Caki2 (cell line): ENCODE results near the gene CTXN3. TPM values are rescaled to one million over a fixed set of nuclear protein-coding genes. Genes with fewer than 3 reads are reported as not detected.
"Not testable (repeated sequence)": the region's sequence is repeated elsewhere in the genome, so short reads cannot be mapped to it uniquely, and the experiment has no call there.

ENCODE experiments used
- DNase-seq: peaks from one replicate; pipeline ENCODE4 v3.0.0-alpha.2; 2015; ENCODE audit warnings: low read depth
- in situ Hi-C: cut with HindIII; loops from 2 replicates; pipeline ENCODE4 v1.10.0; 2016; ENCODE audit warnings: low sequenced_read_pairs, low pct_unique_long_range_greater_than_20kb, mixed read lengths
- total RNA-seq: library from RNA; depleted of rRNA; stranded (reverse); fragments of >200 nt; shearing (Covaris generic); gene quantifications from 2 replicates; pipeline ENCODE4 v1.2.3, GENCODE V29; 2014; ENCODE audit warnings: low replicate concordance

CTXN3 gene
- total RNA-seq, 1 experiment from 2014 or later, result not detected

- in situ Hi-C loops, result no loop called here
- no peak for DNase-seq
Measured at GRCh38 chr5:127645300-127645726, 3.6 kb upstream of the CTXN3 start.

DNA sequence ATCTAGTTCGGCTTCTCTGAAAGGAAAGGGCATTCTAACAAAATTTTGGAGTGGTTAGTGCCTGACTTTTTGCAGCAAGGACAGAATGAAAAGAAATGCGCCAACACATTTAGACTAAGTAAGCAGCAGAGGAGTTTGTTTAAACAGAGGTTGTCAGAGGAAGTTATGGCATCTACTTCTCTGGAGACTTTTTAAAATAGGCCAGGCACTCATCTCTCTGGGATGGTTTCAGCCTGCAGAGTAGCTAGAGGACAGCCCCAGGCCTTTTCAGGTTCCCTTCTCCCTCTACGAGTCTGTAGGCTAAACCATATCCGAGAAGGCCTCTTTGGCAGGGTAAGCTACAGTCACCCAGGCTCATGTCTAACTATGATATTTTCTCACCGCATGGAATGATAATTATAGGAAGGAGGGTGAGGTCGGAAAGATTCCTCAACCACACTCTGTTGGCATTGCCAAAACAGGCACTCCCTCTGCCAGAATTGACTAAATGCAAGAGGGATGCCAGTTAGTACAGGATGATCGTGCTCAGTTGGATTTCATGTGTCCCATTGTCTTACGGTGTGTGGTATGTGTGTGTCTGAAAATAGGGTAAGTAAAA, 1.4 kb upstream of the CTXN3 start:
- no peak for DNase-seq
- in situ Hi-C loops, result no loop called here

GRCh38 chr5:127650022-127650421, 1.1 kb downstream of the CTXN3 start:
- no peak for DNase-seq
- in situ Hi-C loops, result no loop called here

DNA sequence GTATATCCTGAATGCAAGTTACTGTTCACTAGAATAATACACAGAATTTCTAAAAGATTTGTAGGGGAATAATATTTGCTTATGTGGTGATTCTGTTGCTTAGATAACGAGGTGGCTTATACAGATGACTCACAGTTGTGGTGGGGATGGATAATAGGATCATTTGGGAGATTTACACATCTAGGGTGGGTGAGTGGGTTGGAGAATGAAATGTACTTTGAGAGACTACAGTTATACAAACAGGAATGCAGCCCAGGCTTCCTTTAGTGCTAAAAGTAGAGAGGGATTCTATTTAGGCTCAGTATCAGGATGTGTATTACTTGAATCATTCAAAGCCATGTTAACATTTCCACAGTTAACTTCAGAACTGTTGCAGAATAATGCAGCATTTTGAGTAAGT, 1.8 kb downstream of the CTXN3 start:
- in situ Hi-C loops, result no loop called here
- no peak for DNase-seq

- in situ Hi-C loops, result no loop called here
- DNase-seq, result no peak
Measured at GRCh38 chr5:127652952-127653611, 4.2 kb downstream of the CTXN3 start.

GRCh38 chr5:127656825-127657224, 7.9 kb downstream of the CTXN3 start:
- in situ Hi-C loops, result no loop called here
- DNase-seq, result no peak

DNA sequence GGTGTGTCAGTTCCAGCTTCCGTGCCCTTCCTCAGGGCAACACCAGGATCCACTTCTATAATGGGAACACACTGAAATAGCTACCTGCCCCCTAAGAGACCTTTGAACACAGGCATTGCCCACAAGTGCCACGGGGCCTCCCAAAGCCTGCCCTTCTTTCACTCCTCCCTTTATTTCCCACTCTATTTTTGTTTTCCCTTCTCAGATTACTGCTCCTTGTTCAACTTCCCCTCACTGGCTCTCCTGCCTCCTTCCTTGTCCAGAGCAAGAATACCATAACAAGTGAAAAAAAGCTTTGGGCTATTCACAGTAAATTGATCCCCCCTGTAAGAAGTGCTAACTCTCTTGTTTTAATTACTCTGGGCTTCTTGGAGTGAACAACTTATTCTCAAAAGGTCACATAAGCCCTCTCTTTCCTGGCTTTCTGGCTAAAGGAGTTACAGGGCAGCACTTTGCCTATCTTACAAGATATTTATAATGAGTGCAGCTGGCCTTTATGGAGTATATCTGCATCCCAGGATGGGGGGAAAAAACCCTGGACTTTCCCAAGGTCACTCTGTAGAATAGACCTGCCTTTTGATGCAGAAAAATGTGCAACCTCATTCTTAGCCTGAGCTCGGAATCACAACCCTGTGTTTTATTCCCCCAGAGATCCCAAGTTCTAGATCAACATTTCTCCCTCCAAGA, 11.3 kb downstream of the CTXN3 start:
- in situ Hi-C loops, result no loop called here
- no peak for DNase-seq

DNA sequence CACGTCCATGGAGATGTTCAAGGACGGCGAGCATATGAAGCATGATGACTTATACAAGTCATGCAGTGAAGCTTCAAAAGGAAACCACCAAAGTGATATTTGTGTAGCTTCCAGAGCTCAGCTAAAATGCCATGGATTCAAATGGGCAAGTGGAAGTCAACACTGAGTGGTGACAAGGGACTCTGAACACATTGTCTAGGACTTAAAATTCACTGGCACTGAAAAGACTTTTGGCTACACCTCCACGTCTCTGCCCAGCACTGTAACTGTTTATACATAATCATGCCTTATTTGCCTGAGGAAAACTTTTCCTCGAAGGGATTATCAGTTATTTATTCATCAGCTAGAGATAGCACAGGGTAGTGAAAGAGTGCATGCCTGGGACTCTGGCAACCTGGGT, 15.2 kb downstream of the CTXN3 start:
- no peak for DNase-seq
- in situ Hi-C loops, result no loop called here

DNA sequence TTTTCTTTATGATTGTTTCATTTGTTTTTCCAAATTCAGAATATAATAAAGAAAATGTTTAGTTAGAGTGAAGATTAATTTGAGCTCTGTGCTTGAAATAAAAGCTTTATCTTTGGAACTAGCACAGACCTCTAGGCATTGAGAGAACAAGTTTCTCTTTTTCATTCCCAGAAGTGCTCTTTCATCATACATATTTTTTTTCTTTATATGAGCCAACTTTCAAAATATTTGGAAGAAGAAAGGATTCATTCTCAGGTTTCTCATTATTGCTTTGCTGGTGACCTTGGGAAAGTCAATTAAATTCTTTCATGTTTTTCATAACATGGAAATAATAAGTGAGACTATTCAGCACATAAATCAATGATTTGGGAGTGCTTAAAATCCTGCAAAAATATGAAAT, 16.8 kb downstream of the CTXN3 start:
- no peak for DNase-seq
- in situ Hi-C loops, result no loop called here

DNA sequence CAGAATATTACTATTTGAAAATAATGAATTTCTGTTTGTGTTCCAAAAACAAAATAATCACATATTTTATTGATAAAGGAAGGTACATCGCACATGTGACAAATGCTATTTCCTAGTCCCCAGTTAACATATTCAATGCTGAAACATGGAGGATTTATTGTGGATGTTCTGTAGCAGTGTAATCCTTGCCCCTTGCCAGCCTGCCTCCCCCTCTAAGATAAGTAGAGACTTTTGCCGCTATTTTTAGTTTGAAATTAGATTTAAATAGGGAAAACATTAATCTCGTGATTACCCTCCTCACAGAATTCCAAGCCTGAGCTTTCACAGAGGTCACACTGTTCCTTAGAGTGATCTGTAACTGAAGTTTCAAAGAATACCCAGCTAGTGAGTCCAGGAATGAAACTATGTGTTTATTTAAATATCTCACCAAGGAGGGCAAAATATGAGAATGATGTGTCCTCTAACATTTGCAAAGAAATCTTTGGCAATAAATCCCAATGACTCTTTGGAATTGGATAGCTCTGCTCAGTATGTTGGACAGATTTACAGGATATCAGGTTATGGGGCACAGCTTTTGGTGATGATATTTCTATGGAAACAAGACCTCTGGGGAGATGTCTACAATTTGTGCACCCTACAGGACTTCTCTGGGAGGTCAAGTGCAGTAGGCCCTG, 17.3 kb downstream of the CTXN3 start:
- in situ Hi-C loops, result no loop called here
- no peak for DNase-seq

DNA sequence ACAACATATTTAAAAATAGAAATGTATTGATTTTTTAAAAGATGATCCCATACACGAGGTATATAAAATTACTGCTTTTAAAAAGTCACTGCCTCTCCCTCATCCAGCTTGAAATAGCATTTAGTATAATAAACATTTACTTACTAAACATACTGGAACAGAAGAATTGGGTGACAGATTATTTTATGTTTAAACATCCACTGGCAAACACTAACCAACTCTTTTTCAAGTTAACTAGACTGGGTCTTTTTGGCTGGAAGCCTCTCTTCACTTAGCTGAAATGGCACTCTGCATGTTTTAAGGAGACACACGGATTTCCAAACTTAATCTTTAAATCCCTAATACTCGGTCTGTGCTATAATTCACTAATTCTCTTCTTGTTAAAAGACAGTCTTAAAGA, 19.0 kb downstream of the CTXN3 start:
- DNase-seq, result no peak
- in situ Hi-C loops, result no loop called here

DNA sequence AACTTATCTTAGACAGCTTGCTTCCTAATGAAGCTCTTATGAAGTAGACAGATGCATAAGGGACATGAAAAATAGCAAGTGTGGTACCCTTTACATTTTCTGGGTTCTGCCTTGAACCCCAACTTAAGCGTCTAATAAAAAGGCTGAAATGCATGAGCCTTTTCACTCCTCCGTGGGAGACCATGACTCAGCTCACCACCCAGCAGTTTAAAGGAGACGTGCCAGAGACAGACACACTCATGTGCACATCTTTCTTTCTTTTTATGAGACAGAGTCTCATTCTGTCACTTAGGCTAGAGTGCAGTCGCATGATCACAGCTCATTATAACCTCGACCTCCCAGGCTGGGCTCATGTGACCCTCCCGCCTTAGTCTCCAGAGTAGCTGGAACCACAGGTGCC, 22.3 kb downstream of the CTXN3 start:
- in situ Hi-C loops, result no loop called here
- DNase-seq, result no peak

DNA sequence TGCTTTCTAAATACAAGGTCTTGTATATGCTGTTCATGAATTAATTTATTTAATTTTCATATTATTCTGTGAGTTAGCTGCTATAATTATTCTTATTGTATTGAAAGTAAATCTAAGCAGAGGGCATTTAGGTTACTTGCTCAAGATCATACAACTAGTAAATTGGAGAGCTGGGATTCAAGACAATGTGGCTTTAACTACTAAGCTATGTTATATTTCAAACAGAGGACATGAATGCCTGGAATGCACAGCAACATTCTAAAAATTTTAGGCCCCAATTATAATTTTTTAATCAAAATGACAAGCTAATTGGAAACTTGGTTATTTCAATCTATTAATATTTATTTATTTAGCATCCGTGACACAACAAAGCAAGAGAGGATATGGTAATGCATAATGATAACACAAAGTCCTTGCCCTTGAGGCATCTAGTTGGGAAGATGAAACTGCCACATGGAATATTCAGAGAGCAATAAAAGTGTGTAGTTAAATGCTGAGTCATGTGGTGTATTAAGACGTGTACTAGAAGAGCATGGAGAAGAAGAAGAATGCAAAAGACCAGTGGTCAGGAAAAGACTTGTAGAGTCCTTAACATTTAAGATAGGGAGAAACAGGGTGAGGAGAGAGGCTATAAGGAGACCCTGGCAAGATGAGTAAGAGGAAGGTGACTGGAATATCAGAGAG, 24.4 kb downstream of the CTXN3 start:
- in situ Hi-C loops, result no loop called here
- no peak for DNase-seq

DNA sequence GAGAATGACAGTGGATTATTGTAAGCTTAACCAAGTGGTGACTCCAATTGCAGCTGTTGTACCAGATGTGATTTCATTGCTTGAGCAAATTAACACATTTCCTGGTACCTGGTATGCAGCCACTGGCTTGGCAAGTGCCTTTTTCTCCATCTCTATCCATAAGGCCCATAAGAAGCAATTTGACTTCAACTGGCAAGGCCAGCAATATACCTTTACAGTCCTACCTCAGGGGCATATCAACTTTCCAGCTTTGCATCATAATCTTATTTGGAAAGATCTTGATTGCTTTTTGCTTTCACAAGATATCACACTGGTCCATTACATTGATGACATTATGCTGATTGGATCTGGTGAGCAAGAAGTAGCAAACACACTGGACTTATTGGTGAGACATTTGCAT, 28.1 kb downstream of the CTXN3 start:
- DNase-seq, in situ Hi-C loops: not testable (repeated sequence)

DNA sequence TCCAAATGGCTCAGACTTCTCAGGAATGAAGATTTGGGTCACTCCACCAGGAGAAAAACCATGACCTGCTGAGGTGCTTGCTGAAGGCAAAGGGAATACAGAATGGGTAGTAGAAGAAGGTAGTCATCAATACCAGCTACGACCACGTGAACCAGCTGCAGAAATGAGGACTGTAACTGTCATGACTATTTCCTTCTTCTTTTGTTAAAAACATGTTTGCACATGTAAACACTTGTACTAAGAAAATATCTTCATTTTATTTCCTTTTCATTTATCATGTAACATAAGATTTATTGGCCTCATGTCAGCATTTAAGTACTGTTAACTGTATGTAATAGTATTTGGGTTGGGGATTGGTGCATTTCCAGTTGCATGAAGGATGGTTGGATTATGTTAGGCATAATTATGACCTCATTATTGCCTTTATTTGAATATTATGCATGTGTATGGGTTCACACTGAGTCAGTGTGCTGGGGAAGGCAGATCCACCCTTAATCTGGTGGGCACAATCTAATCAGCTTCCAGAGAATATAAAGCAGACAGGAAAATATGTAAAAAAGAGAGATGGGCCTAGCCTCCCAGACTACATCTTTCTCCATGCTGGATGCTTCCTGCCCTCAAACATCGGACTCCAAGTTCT, 30.9 kb downstream of the CTXN3 start:
- DNase-seq, in situ Hi-C loops: not testable (repeated sequence)

GRCh38 chr5:127680595-127680994, 31.7 kb downstream of the CTXN3 start:
- in situ Hi-C loops, result no loop called here
- no peak for DNase-seq

DNA sequence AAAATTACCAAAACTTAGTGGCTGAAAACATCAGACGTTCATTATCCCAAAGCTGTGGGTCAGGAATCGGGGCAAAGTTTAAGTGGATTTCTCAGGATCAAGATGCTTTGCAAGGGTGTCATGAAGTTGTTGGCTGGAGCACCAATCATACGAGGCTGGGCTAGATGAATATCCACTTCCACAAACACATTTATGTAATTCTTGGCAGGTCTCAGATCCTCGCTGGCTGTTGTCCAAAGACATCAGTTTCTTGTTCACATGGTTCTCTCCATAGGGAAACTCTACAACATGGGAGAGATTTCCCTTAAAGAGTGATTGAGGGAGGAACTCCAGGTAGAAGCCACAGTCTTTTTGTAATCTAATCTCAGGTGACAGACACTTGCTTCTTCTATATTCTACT, 34.1 kb downstream of the CTXN3 start:
- in situ Hi-C loops, result no loop called here
- DNase-seq, result peak; percentile 23

DNA sequence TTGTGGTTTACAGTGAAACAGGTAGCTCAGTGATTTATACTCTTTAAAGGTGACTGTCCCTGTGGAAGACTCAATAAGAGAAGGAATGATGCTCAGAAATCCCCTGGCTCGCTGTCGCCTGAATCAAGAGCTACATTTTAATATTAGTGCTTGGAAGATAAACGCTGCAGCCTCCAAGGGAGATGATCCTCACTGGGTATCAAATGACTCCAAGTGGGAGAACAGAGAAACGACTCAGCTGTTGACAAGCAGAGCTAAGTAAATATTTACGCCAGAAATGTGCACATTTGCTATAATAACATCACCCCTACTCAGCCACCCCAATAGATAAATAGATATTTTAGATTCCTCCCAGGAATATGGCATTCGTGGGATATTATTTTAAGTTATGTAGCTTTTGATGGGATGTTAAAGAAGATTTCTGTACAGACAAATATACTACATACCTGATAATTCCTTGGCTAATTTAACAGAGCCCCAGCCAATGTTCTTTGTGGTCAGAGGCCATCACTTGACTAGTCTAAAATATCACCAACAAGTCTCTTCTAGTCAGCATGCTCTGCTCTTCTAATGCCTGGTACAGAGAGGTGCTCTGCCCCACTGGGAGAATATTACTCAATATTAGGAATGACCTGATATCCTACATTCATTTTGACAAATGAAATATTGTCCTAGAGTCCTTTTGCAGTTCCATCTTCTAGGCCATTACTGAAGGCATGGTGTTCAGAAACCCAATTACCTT, 36.0 kb downstream of the CTXN3 start:
- in situ Hi-C loops, result no loop called here
- DNase-seq, result no peak
